ENCODE measurements around the gene MRPS10.

The MRPS10 gene

DNA sequence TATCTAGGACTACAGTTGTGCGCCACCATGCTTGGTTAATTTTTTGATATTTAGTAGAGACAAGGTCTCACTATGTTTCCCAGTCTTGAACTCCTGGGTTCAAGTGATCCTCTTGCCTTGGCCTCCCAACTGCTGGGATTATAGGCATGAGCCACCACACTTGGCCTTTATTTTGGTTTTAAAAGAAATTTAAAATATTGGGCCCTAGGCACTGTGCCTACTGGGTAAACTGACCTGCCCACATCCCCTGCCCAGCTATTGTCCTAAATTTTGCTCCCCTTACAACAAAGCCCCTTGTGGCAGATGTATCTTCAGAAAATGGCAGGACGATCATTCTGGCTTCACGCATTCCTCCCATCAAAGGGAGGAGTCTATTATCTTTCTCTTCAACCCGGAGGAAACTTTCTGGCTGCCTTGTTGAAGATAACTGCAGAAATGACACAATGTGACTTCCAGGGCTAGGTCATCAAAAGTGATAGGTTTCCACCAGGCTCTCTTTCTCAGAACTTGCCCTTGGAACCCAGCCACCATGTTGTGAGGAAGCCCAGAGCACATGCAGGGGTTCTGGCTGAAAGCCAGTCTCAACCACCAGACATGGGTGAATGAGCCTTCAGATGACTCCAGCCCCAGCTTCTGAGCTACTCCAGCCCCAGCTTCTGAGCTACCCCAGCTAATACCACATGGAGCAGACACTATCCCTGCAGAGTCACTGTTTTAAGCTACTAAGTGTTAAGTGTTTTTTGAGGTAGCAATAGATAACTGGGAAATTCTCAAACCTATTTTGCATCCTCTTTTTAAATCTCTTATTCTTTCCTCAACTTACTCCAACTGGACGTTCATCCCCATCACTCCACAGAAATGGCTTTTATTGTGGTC is 18.3 kb downstream of the MRPS10 start:
- Histone ChIP-seq H3K23ac (ENCODE audit: low read length in 2 of 2) (no peak overlapping the region), H2BK15ac (ENCODE audit: low read depth, poor library complexity, severe bottlenecking) (no peak overlapping the region), H2AFZ (ENCODE audit: low read depth, low read length) (no peak overlapping the region), H4K8ac (ENCODE audit: low read length) (peak overlapping the region; percentile 12), H3K9me3 (ENCODE audit: control insufficient read depth, low read length) (no peaks in the 10 kb centered on the region), H4K91ac (ENCODE audit: low read length) (peak overlapping the region; percentile 69), H3K4me2 (ENCODE audit: low read length, poor library complexity, severe bottlenecking) (no peak overlapping the region), H3K4me3 (ENCODE audit: insufficient read depth in 1 of 2, low read depth in 1 of 2, low read length in 2 of 2) (peak overlapping the region in 1 of 2 experiments; percentile 10), H2BK12ac (ENCODE audit: low read length in 2 of 2) (peak overlapping the region; percentile 75 to 84), H3K4me1 (ENCODE audit: control insufficient read depth, insufficient read depth, low read depth, low read length) (peaks cover 11% of the 10 kb centered on the region), H3K27ac (ENCODE audit: low read length, poor library complexity, severe bottlenecking) (peak overlapping the region; percentile 90), H3K18ac (ENCODE audit: low read depth in 1 of 2, low read length in 2 of 2) (no peak overlapping the region), H2AK5ac (ENCODE audit: low read length, severe bottlenecking) (peak overlapping the region; percentile 68), H2BK120ac (ENCODE audit: low read depth, low read length) (no peak overlapping the region), H3K27me3 (ENCODE audit: control insufficient read depth in 1 of 2, insufficient read depth in 1 of 2, low read length in 2 of 2) (no peaks in the 10 kb centered on the region), H3K79me1 (replicated peaks; ENCODE audit: low read length, poor library complexity, severe bottlenecking) (peaks cover 1% of the 10 kb centered on the region), H3K4ac (ENCODE audit: low read depth in 1 of 2, low read length in 2 of 2) (no peak overlapping the region), H2BK5ac (ENCODE audit: low read depth, low read length, poor library complexity, severe bottlenecking) (no peak overlapping the region), H3K9ac (ENCODE audit: low read length) (peak overlapping the region; percentile 40), H3K36me3 (ENCODE audit: control insufficient read depth in 1 of 2, insufficient read depth in 2 of 2, low read depth in 1 of 2, low read length in 2 of 2) (peaks cover 3% of the 10 kb centered on the region in 2 experiments), H3K14ac (ENCODE audit: low read length in 2 of 2) (no peak overlapping the region)
- WGBS, result 90% methylated on average over 5 of the region's 5 CpGs
- DNase-seq, result peak; percentile 74

GRCh38 chr6:42197555-42198362 is 19.9 kb downstream of the MRPS10 start:
- peak; percentile 94 for DNase-seq
- Histone ChIP-seq H3K4me2 (ENCODE audit: low read length, poor library complexity, severe bottlenecking) (no peak overlapping the region), H3K9me3 (ENCODE audit: control insufficient read depth, low read length) (no peaks in the 10 kb centered on the region), H3K9ac (ENCODE audit: low read length) (no peak overlapping the region), H3K14ac (ENCODE audit: low read length in 2 of 2) (no peak overlapping the region), H3K27me3 (ENCODE audit: control insufficient read depth in 1 of 2, insufficient read depth in 1 of 2, low read length in 2 of 2) (no peaks in the 10 kb centered on the region), H3K27ac (ENCODE audit: low read length, poor library complexity, severe bottlenecking) (peak overlapping the region; percentile 18), H2BK120ac (ENCODE audit: low read depth, low read length) (peak overlapping the region; percentile 42), H3K4me1 (ENCODE audit: control insufficient read depth, insufficient read depth, low read depth, low read length) (peaks cover 16% of the 10 kb centered on the region), H3K23ac (ENCODE audit: low read length in 2 of 2) (no peak overlapping the region), H3K4ac (ENCODE audit: low read depth in 1 of 2, low read length in 2 of 2) (peak overlapping the region in 1 of 2 experiments; percentile 71), H3K79me1 (replicated peaks; ENCODE audit: low read length, poor library complexity, severe bottlenecking) (peaks cover 1% of the 10 kb centered on the region), H4K8ac (ENCODE audit: low read length) (peak overlapping the region; percentile 43), H3K18ac (ENCODE audit: low read depth in 1 of 2, low read length in 2 of 2) (peak overlapping the region; percentile 70 to 82), H3K36me3 (ENCODE audit: control insufficient read depth in 1 of 2, insufficient read depth in 2 of 2, low read depth in 1 of 2, low read length in 2 of 2) (peaks cover 3% of the 10 kb centered on the region in 2 experiments), H3K4me3 (ENCODE audit: insufficient read depth in 1 of 2, low read depth in 1 of 2, low read length in 2 of 2) (no peak overlapping the region), H4K91ac (ENCODE audit: low read length) (peak overlapping the region; percentile 47), H2BK5ac (ENCODE audit: low read depth, low read length, poor library complexity, severe bottlenecking) (no peak overlapping the region), H2AK5ac (ENCODE audit: low read length, severe bottlenecking) (no peak overlapping the region), H2BK15ac (ENCODE audit: low read depth, poor library complexity, severe bottlenecking) (no peak overlapping the region), H2AFZ (ENCODE audit: low read depth, low read length) (no peak overlapping the region), H2BK12ac (ENCODE audit: low read length in 2 of 2) (peak overlapping the region; percentile 65 to 78)
- 31% methylated on average over 13 of the region's 13 CpGs for WGBS

GRCh38 chr6:42195415-42195814 is 22.2 kb downstream of the MRPS10 start:
- no peaks in the 10 kb centered on the region for H3K27me3 ChIP-seq (ENCODE audit: control insufficient read depth in 1 of 2, insufficient read depth in 1 of 2, low read length in 2 of 2)
- peak overlapping the region; percentile 62 for H2AK5ac ChIP-seq (ENCODE audit: low read length, severe bottlenecking)
- peaks cover 18% of the 10 kb centered on the region for H3K4me1 ChIP-seq (ENCODE audit: control insufficient read depth, insufficient read depth, low read depth, low read length)
- no peak overlapping the region for H2BK120ac ChIP-seq (ENCODE audit: low read depth, low read length)
- no peaks in the 10 kb centered on the region for H3K79me1 ChIP-seq (replicated peaks; ENCODE audit: low read length, poor library complexity, severe bottlenecking)
- no peak overlapping the region for H2AFZ ChIP-seq (ENCODE audit: low read depth, low read length)
- no peak overlapping the region for H3K9ac ChIP-seq (ENCODE audit: low read length)
- H2BK15ac ChIP-seq (ENCODE audit: low read depth, poor library complexity, severe bottlenecking), result peak overlapping the region; percentile 39
- H3K14ac ChIP-seq (ENCODE audit: low read length in 2 of 2), result no peak overlapping the region
- no peak overlapping the region for H3K23ac ChIP-seq (ENCODE audit: low read length in 2 of 2)
- no peak overlapping the region for H3K4me3 ChIP-seq (ENCODE audit: insufficient read depth in 1 of 2, low read depth in 1 of 2, low read length in 2 of 2)
- H3K4me2 ChIP-seq (ENCODE audit: low read length, poor library complexity, severe bottlenecking), result no peak overlapping the region
- no peaks in the 10 kb centered on the region for H3K9me3 ChIP-seq (ENCODE audit: control insufficient read depth, low read length)
- no peak overlapping the region for H4K91ac ChIP-seq (ENCODE audit: low read length)
- no peak overlapping the region for H3K4ac ChIP-seq (ENCODE audit: low read depth in 1 of 2, low read length in 2 of 2)
- H3K18ac ChIP-seq (ENCODE audit: low read depth in 1 of 2, low read length in 2 of 2), result no peak overlapping the region
- DNase-seq, result no peak
- no peak overlapping the region for H4K8ac ChIP-seq (ENCODE audit: low read length)
- H2BK12ac ChIP-seq (ENCODE audit: low read length in 2 of 2), result no peak overlapping the region
- 92% methylated on average over 3 of the region's 4 CpGs for WGBS
- H3K27ac ChIP-seq (ENCODE audit: low read length, poor library complexity, severe bottlenecking), result no peak overlapping the region
- no peak overlapping the region for H2BK5ac ChIP-seq (ENCODE audit: low read depth, low read length, poor library complexity, severe bottlenecking)
- peaks cover 0 to 3% of the 10 kb centered on the region in 2 experiments for H3K36me3 ChIP-seq (ENCODE audit: control insufficient read depth in 1 of 2, insufficient read depth in 2 of 2, low read depth in 1 of 2, low read length in 2 of 2)

- Histone ChIP-seq H2BK120ac (ENCODE audit: low read depth, low read length) (no peak overlapping the region), H3K4me2 (ENCODE audit: low read length, poor library complexity, severe bottlenecking) (no peak overlapping the region), H3K4me3 (ENCODE audit: insufficient read depth in 1 of 2, low read depth in 1 of 2, low read length in 2 of 2) (no peak overlapping the region), H3K14ac (ENCODE audit: low read length in 2 of 2) (no peak overlapping the region), H2BK15ac (ENCODE audit: low read depth, poor library complexity, severe bottlenecking) (no peak overlapping the region), H3K9me3 (ENCODE audit: control insufficient read depth, low read length) (no peaks in the 10 kb centered on the region), H3K27ac (ENCODE audit: low read length, poor library complexity, severe bottlenecking) (peak overlapping the region; percentile 74), H3K4ac (ENCODE audit: low read depth in 1 of 2, low read length in 2 of 2) (no peak overlapping the region), H3K36me3 (ENCODE audit: control insufficient read depth in 1 of 2, insufficient read depth in 2 of 2, low read depth in 1 of 2, low read length in 2 of 2) (peaks cover 0 to 3% of the 10 kb centered on the region in 2 experiments), H2BK5ac (ENCODE audit: low read depth, low read length, poor library complexity, severe bottlenecking) (peak overlapping the region; percentile 68), H3K18ac (ENCODE audit: low read depth in 1 of 2, low read length in 2 of 2) (no peak overlapping the region), H2BK12ac (ENCODE audit: low read length in 2 of 2) (no peak overlapping the region), H2AFZ (ENCODE audit: low read depth, low read length) (no peak overlapping the region), H3K23ac (ENCODE audit: low read length in 2 of 2) (no peak overlapping the region), H2AK5ac (ENCODE audit: low read length, severe bottlenecking) (peak overlapping the region; percentile 88), H4K91ac (ENCODE audit: low read length) (no peak overlapping the region), H3K79me1 (replicated peaks; ENCODE audit: low read length, poor library complexity, severe bottlenecking) (no peaks in the 10 kb centered on the region), H3K4me1 (ENCODE audit: control insufficient read depth, insufficient read depth, low read depth, low read length) (peaks cover 18% of the 10 kb centered on the region), H4K8ac (ENCODE audit: low read length) (no peak overlapping the region), H3K9ac (ENCODE audit: low read length) (no peak overlapping the region), H3K27me3 (ENCODE audit: control insufficient read depth in 1 of 2, insufficient read depth in 1 of 2, low read length in 2 of 2) (no peaks in the 10 kb centered on the region)
- WGBS, result 96% methylated on average over 5 of the region's 5 CpGs
- DNase-seq, result no peak
These were observed 23.6 kb downstream of the MRPS10 start for GRCh38 chr6:42194056-42194455.
